IMR-90 (cell line): ENCODE data around the gene MLLT3. TPM values are rescaled to one million over a fixed set of nuclear protein-coding genes. Genes with fewer than 3 reads are reported as not detected.

ENCODE experiments used
- ATAC-seq: fragments of 200-7000 bp; cut with Tn5 transposase; 2 replicates; pipeline ENCODE4 v1.9.1; 2020; ENCODE audit warnings: low read depth, mild to moderate bottlenecking, moderate library complexity
- BruUV-seq: library from RNA; stranded (reverse); fragments of 400-500 nt; replicated peaks from 2 replicates; lab custom pipeline; 2021; lab: Mats Ljungman, UMichigan
- CTCF ChIA-PET: fragments of 300-600 bp; formaldehyde crosslinking; extraction: SDS; loops from one replicate; lab custom pipeline; 2021; ENCODE audit warnings: antibody characterized with exemption; lab: Yijun Ruan, JAX
- POLR2A ChIA-PET: fragments of 300-600 bp; sonication (Branson Sonifier 250); formaldehyde crosslinking; loops from one replicate; lab custom pipeline; 2022; ENCODE audit warnings: antibody characterized with exemption; ENCODE audit not compliant: unreplicated experiment; lab: Charles Lee
- DNase-seq: peaks from one replicate; pipeline ENCODE4 v3.0.0; 2013
- H2AFZ ChIP-seq: replicated peaks from 2 replicates; pipeline ENCODE3; 2013; ENCODE audit warnings: low read length, mild to moderate bottlenecking; ENCODE audit not compliant: poor library complexity
- H2AK5ac ChIP-seq: 2 replicates; pipeline ENCODE4 v1.6.1; 2013; ENCODE audit warnings: low read depth, low read length, inconsistent platforms
- H2AK9ac ChIP-seq: replicated peaks from 2 replicates; pipeline ENCODE3; 2013; ENCODE audit warnings: mild to moderate bottlenecking, low read depth, low read length, moderate library complexity; ENCODE audit not compliant: poor library complexity
- H2BK120ac ChIP-seq: 2 replicates; pipeline ENCODE4 v1.6.1; 2013; ENCODE audit warnings: low read depth, low read length, inconsistent platforms
- H2BK15ac ChIP-seq: 3 replicates; pipeline ENCODE4 v1.6.1; 2013; ENCODE audit warnings: low read depth, low read length, inconsistent platforms
- H2BK20ac ChIP-seq: 2 replicates; pipeline ENCODE4 v1.6.1; 2013; ENCODE audit warnings: low read depth, mild to moderate bottlenecking, inconsistent platforms, low read length, moderate library complexity
- H2BK5ac ChIP-seq: 2 replicates; pipeline ENCODE4 v1.6.1; 2013; ENCODE audit warnings: mild to moderate bottlenecking, low read depth, low read length, inconsistent platforms; ENCODE audit not compliant: poor library complexity, severe bottlenecking
- H3K14ac ChIP-seq: replicated peaks from 2 replicates; pipeline ENCODE4 v1.6.1; 2013; ENCODE audit warnings: low read depth, low read length, inconsistent platforms
- H3K18ac ChIP-seq: 2 replicates; pipeline ENCODE4 v1.6.1; 2013; ENCODE audit warnings: low read depth, low read length, control low read depth
- H3K23ac ChIP-seq: 2 replicates; pipeline ENCODE4 v1.6.1; 2013; ENCODE audit warnings: low read depth, low read length, inconsistent platforms
- H3K27ac ChIP-seq: 2 replicates; pipeline ENCODE4 v1.5.1; 2013; ENCODE audit warnings: mild to moderate bottlenecking, control low read depth, low read length; ENCODE audit not compliant: insufficient read depth
- H3K27me3 ChIP-seq: 2 replicates; pipeline ENCODE4 v1.6.1; 2013; ENCODE audit warnings: low read length; ENCODE audit not compliant: control insufficient read depth, insufficient read depth
- H3K36me3 ChIP-seq: 2 replicates; pipeline ENCODE4 v1.6.1; 2013; ENCODE audit warnings: low read length, mixed read lengths; ENCODE audit not compliant: control insufficient read depth, insufficient read depth
- H3K4ac ChIP-seq: 2 replicates; pipeline ENCODE4 v1.6.1; 2013; ENCODE audit warnings: low read depth, low read length, inconsistent platforms
- H3K4me1 ChIP-seq: 2 replicates; pipeline ENCODE4 v1.6.1; 2013; ENCODE audit warnings: low read length, mixed read lengths; ENCODE audit not compliant: control insufficient read depth, insufficient read depth
- H3K4me2 ChIP-seq: 2 replicates; pipeline ENCODE4 v1.6.1; 2013; ENCODE audit warnings: low read depth, mild to moderate bottlenecking, control low read depth, low read length, moderate library complexity
- H3K4me3 ChIP-seq: 2 replicates; pipeline ENCODE4 v1.5.1; 2013; ENCODE audit warnings: low read depth, mild to moderate bottlenecking, control low read depth, low read length, moderate library complexity; ENCODE audit not compliant: insufficient read depth
- H3K56ac ChIP-seq: 2 replicates; pipeline ENCODE4 v1.6.1; 2013; ENCODE audit warnings: low read length, inconsistent platforms; ENCODE audit not compliant: insufficient read depth; ENCODE audit errors: extremely low read depth
- H3K79me1 ChIP-seq, 2 experiments: 2 replicates each; pipeline ENCODE4 v1.6.1; 2013; ENCODE audit warnings: low read length in 2 of 2, inconsistent platforms in 1 of 2, low read depth in 1 of 2
- H3K9ac ChIP-seq: 2 replicates; pipeline ENCODE4 v1.6.1; 2013; ENCODE audit warnings: low read depth, low read length, control low read depth
- H3K9me1 ChIP-seq: 2 replicates; pipeline ENCODE4 v1.6.1; 2013; ENCODE audit warnings: low read length, inconsistent platforms; ENCODE audit not compliant: insufficient read depth
- H3K9me3 ChIP-seq: 2 replicates; pipeline ENCODE4 v1.6.1; 2013; ENCODE audit warnings: low read length; ENCODE audit not compliant: control insufficient read depth, insufficient read depth
- H4K20me1 ChIP-seq: 2 replicates; pipeline ENCODE4 v1.6.1; 2013; ENCODE audit warnings: low read length, inconsistent platforms; ENCODE audit not compliant: insufficient read depth
- H4K5ac ChIP-seq: 2 replicates; pipeline ENCODE4 v1.6.1; 2013; ENCODE audit warnings: mild to moderate bottlenecking, low read depth, low read length, control low read depth
- H4K8ac ChIP-seq, 2 experiments: 2 replicates each; pipeline ENCODE4 v1.6.1; 2013; ENCODE audit warnings: low read depth in 2 of 2, low read length in 2 of 2, control low read depth in 1 of 2, inconsistent platforms in 1 of 2
- H4K91ac ChIP-seq: 2 replicates; pipeline ENCODE4 v1.6.1; 2013; ENCODE audit warnings: low read depth, low read length, inconsistent platforms; ENCODE audit not compliant: insufficient read depth
- CEBPB ChIP-seq: IDR thresholded peaks from 2 replicates; pipeline ENCODE4 v1.6.1; 2012; ENCODE audit warnings: low read depth, low read length, improper control_type of control experiment
- POLR2A ChIP-seq: IDR thresholded peaks from 2 replicates; pipeline ENCODE4 v1.6.1; 2012; ENCODE audit warnings: mild to moderate bottlenecking, low read depth, low read length
- RAD21 ChIP-seq: IDR thresholded peaks from 2 replicates; pipeline ENCODE4 v1.6.1; 2012; ENCODE audit warnings: low read length, improper control_type of control experiment
- RFX5 ChIP-seq: IDR thresholded peaks from 2 replicates; pipeline ENCODE4 v1.8.0; 2012; ENCODE audit warnings: low read depth, mild to moderate bottlenecking, low read length, moderate library complexity
- SMC3 ChIP-seq: fragments of 150-350 bp; IDR thresholded peaks from 2 replicates; pipeline ENCODE4 v1.6.1; 2016; ENCODE audit warnings: low read depth, mild to moderate bottlenecking, antibody characterized with exemption, low read length, moderate library complexity
- WGBS, 2 experiments: methylation state at CpG; one replicate each; pipeline versions ENCODE4 v1.1.5 to v1.1.7; 2013; ENCODE audit warnings: missing lambda C conversion rate in 2 of 2; ENCODE audit not compliant: insufficient read length in 1 of 2; ENCODE audit errors: extremely low coverage in 2 of 2; 5-methylcytosine and 5-hydroxymethylcytosine counted together
- dilution Hi-C: fragments of 300-500 bp; cut with HindIII; formaldehyde crosslinking; loops from one replicate; pipeline ENCODE4 v1.14.3; 2018; ENCODE audit warnings: low sequenced_read_pairs; ENCODE audit not compliant: unreplicated experiment
- in situ Hi-C: fragments of 300-500 bp; cut with MboI; formaldehyde crosslinking; loops from 3 replicates; pipeline ENCODE4 v1.14.3; 2019; ENCODE audit warnings: low sequenced_read_pairs, inconsistent platforms, mixed read lengths
- intact Hi-C: fragments of 100-400 bp; cut with micrococcal nuclease; formaldehyde crosslinking; loops from 2 replicates; pipeline ENCODE4 v1.10.0; 2022
- polyA plus RNA-seq, 3 experiments: library from polyadenylated mRNA; depleted of rRNA; stranded (reverse); fragments of >200 nt; gene quantifications; 2 replicates each; pipeline ENCODE4 v1.2.3, GENCODE V29; 2012; ENCODE audit warnings: low replicate concordance in 1 of 3
- total RNA-seq: library from RNA; depleted of rRNA; stranded (reverse); fragments of >200 nt; gene quantifications from 2 replicates; pipeline ENCODE4 v1.2.3, GENCODE V29; 2012
- TF ChIP-seq, protein P1 (sequence below): conservative IDR thresholded peaks from 2 replicates; pipeline ENCODE4 v1.5.1; 2012; ENCODE audit warnings: mild to moderate bottlenecking, low read depth, low read length, improper control_type of control experiment
- TF ChIP-seq, protein P2 (sequence below): fragments of 150-350 bp; IDR thresholded peaks from 2 replicates; pipeline ENCODE4 v1.6.1; 2016; ENCODE audit warnings: low read depth, mild to moderate bottlenecking, low read length, moderate library complexity, borderline replicate concordance

The MLLT3 gene
- total and polyA plus RNA-seq, 2 of the 4 experiments (the other 2 are of a cell fraction), result 10.4 to 21.1 TPM

DNA sequence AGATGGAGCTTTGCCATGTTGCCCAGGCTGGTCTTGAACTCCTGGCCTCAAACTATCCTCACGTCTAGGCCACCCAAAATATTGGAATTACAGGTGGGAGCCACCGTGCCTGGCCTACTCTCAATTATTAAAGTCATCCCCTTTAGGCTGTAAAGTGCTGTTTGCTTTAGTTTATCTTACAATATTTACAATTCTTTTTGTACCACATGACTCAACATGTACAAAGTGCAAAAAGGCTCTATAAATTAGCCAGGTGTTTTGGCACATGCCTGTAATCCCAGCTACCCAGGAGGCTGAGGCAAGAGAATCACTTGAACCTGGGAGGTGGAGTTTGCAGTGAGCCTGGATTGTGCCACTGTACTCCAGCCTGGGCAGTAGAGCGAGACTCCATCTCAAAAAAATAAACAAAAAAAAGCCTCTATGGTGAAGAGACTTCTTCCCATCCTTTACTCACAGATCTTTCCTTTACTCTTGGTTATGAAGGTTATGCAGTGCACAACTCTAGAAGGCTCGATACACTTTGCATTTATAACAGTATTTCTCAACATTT, 28.5 kb upstream of the MLLT3 start:
- no peak overlapping the region for H3K27ac ChIP-seq
- no peak overlapping the region for H3K4ac ChIP-seq
- no peak overlapping the region for H3K18ac ChIP-seq
- no peaks in the 10 kb centered on the region for H3K79me1 ChIP-seq
- H4K20me1 ChIP-seq, result no peaks in the 10 kb centered on the region
- H3K56ac ChIP-seq, result no peak overlapping the region
- H2AK5ac ChIP-seq, result no peak overlapping the region
- H3K23ac ChIP-seq, result no peak overlapping the region
- no peak overlapping the region for H4K91ac ChIP-seq
- POLR2A ChIA-PET, result no interaction called here
- TF ChIP-seq CEBPB (no peak), SMC3 (no peak), RAD21 (no peak), RFX5 (no peak), POLR2A (no peak)
- TF ChIP-seq, protein P1, sequence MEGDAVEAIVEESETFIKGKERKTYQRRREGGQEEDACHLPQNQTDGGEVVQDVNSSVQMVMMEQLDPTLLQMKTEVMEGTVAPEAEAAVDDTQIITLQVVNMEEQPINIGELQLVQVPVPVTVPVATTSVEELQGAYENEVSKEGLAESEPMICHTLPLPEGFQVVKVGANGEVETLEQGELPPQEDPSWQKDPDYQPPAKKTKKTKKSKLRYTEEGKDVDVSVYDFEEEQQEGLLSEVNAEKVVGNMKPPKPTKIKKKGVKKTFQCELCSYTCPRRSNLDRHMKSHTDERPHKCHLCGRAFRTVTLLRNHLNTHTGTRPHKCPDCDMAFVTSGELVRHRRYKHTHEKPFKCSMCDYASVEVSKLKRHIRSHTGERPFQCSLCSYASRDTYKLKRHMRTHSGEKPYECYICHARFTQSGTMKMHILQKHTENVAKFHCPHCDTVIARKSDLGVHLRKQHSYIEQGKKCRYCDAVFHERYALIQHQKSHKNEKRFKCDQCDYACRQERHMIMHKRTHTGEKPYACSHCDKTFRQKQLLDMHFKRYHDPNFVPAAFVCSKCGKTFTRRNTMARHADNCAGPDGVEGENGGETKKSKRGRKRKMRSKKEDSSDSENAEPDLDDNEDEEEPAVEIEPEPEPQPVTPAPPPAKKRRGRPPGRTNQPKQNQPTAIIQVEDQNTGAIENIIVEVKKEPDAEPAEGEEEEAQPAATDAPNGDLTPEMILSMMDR, result no peak
- TF ChIP-seq, protein P2, sequence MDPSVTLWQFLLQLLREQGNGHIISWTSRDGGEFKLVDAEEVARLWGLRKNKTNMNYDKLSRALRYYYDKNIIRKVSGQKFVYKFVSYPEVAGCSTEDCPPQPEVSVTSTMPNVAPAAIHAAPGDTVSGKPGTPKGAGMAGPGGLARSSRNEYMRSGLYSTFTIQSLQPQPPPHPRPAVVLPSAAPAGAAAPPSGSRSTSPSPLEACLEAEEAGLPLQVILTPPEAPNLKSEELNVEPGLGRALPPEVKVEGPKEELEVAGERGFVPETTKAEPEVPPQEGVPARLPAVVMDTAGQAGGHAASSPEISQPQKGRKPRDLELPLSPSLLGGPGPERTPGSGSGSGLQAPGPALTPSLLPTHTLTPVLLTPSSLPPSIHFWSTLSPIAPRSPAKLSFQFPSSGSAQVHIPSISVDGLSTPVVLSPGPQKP, result no peak
- H3K4me1 ChIP-seq, result no peaks in the 10 kb centered on the region
- no peak overlapping the region for H2BK20ac ChIP-seq
- H2AFZ ChIP-seq, result no peak overlapping the region
- no peaks in the 10 kb centered on the region for H3K27me3 ChIP-seq
- intact Hi-C loops (no loop called here), in situ Hi-C loops (no loop called here), dilution Hi-C loops (no loop called here)
- H2BK5ac ChIP-seq, result no peak overlapping the region
- H3K4me3 ChIP-seq, result no peak overlapping the region
- no peak overlapping the region for H2BK15ac ChIP-seq
- no peaks in the 10 kb centered on the region for H3K9me3 ChIP-seq
- H3K36me3 ChIP-seq, result no peaks in the 10 kb centered on the region
- no CpG with 5 or more reads among the region's 4 CpGs for WGBS, 2 experiments
- CTCF ChIA-PET, result no interaction called here
- DNase-seq, result no peak
- H3K9ac ChIP-seq, result no peak overlapping the region
- H3K14ac ChIP-seq, result no peak overlapping the region
- BruUV-seq, result no TSS peak
- H2BK120ac ChIP-seq, result no peak overlapping the region
- no peaks in the 10 kb centered on the region for H3K9me1 ChIP-seq
- no peak overlapping the region for H2AK9ac ChIP-seq
- no peak overlapping the region for H4K5ac ChIP-seq
- no peak overlapping the region for H3K4me2 ChIP-seq
- no peak for ATAC-seq
- no peak overlapping the region for H4K8ac ChIP-seq
